Suprapubic skin (tissue), 3 donors: ENCODE results near the gene TEX14.

Experiments used
- POLR2A ChIP-seq, 2 donors: fragments of 450-650 bp; IDR thresholded peaks; one replicate each; pipeline ENCODE4 v1.6.1; 2017; ENCODE audit warnings: antibody characterized with exemption in 2 of 2, mild to moderate bottlenecking in 2 of 2, moderate library complexity in 2 of 2
- TF ChIP-seq, protein P1 (sequence below), 2 donors: fragments of 200-600 bp in 1 of 2; fragments of 450-650 bp in 1 of 2; sonication (generic) in 1 of 2; IDR thresholded peaks; one replicate each; pipeline ENCODE4 v1.5.1; 2016 to 2019; ENCODE audit warnings: antibody characterized with exemption in 2 of 2, mild to moderate bottlenecking in 1 of 2, moderate library complexity in 1 of 2

DNA sequence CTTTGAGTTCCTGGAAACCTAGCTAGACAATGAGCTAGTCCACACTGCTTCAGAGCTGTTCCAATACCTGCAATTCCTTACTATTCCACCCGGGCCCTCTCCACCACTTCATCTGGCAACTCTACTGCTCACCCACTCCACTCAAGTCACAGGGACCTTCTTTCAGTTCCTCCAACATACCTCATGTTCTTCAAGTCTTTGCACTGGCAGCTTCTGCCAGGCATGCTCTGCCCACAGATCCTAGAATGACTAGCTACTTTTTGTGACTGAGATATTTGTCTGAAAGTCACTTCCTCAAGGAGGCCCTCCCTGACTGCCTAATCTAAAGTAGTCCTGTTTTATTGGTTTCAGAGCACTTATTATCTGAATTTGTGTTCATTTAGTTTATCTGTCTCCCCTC lies 86.4 kb downstream of the TEX14 start:
- TF ChIP-seq, protein P1, sequence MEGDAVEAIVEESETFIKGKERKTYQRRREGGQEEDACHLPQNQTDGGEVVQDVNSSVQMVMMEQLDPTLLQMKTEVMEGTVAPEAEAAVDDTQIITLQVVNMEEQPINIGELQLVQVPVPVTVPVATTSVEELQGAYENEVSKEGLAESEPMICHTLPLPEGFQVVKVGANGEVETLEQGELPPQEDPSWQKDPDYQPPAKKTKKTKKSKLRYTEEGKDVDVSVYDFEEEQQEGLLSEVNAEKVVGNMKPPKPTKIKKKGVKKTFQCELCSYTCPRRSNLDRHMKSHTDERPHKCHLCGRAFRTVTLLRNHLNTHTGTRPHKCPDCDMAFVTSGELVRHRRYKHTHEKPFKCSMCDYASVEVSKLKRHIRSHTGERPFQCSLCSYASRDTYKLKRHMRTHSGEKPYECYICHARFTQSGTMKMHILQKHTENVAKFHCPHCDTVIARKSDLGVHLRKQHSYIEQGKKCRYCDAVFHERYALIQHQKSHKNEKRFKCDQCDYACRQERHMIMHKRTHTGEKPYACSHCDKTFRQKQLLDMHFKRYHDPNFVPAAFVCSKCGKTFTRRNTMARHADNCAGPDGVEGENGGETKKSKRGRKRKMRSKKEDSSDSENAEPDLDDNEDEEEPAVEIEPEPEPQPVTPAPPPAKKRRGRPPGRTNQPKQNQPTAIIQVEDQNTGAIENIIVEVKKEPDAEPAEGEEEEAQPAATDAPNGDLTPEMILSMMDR (IDR thresholded peaks at IDR 0.05) = no peak
- no peak for TF ChIP-seq POLR2A (IDR thresholded peaks at IDR 0.05)
